ENCODE data around the gene DNAH17.

The DNAH17 gene

DNA sequence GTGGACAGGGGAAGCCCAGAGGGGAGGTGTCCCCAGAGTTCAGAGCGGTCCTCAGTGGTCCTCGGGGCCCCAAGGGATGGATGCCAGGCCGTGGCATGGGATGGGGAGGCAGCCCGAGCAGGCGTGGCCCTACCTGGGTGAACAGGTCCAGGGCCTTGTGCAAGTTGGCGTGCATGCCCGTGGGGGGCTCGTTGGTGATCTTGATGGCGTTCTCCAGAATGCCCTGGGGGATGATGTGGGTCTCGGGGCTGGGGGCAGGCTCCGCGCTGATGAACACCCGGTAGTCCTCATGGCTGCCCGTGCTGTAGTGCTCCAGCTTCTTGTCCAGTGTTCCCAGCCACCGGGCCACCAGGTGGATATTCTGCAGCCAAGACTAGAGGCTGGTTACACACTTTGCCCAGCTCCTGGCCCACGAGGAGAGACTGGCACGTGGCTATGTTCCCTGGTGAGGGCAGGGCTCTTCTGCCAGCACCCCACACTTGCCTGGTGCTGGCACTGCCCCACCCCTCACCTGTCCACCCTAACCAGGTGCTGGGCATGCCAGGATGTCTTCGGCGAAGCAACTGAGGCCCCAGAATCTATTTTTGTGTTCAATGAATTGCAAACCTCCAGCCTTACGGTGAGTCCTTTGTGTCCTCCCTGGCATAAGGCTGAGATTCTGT lies 139.6 kb downstream of the DNAH17 start:
- no peaks in the 10 kb centered on the region for H3K36me3 ChIP-seq (ENCODE audit: control insufficient read depth, insufficient read depth, low read length)
- no peak overlapping the region for H3K4me3 ChIP-seq (ENCODE audit: low read length)
- WGBS (ENCODE audit: insufficient coverage, insufficient read length): no CpG with 5 or more reads among the region's 20 CpGs
- H3K27ac ChIP-seq (ENCODE audit: low read length): no peak overlapping the region
- no peaks in the 10 kb centered on the region for H3K27me3 ChIP-seq (ENCODE audit: control insufficient read depth, insufficient read depth, low read length)
- peaks cover 2% of the 10 kb centered on the region; the same call in 1 of the 2 replicates for H3K4me1 ChIP-seq (ENCODE audit: control insufficient read depth, insufficient read depth, low read length)
- DNase-seq (ENCODE audit: low read depth, low spot score): no peak
- H3K9me3 ChIP-seq (ENCODE audit: control insufficient read depth, insufficient read depth, low read length): no peaks in the 10 kb centered on the region

DNA sequence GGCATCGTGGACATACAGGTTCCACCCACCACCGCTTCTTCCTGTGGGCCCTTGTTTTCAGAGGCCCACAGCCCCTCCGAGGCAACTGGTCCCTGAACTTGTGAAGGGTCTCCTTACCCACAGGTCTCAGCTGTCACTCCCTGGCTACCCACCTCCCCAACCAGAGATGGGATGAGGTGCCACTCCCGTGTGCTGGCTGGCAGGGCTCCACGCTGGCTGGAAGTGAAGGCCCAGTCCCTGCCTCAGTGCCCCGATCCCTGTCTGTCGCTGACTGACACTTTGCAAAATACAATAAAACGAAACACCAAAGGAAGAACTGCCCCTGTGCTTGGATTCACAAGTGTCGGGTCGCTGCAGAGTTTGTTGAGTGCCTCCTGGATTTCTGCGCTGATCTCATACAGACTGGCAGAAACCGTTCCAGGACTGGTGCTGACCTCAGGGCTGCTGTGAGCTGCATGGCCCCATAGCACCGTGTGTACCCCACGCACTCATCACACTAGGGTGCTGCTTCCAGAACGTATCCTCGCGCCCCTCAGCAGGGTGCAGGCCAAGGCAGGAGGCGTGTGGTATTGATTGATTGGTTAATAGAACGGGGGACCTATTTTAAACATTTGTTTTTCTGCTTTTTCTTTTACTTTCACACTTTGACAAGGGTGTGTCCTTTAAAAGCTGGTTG lies 141.7 kb downstream of the DNAH17 start:
- H3K27ac ChIP-seq (ENCODE audit: low read length): no peak overlapping the region
- no peaks in the 10 kb centered on the region for H3K9me3 ChIP-seq (ENCODE audit: control insufficient read depth, insufficient read depth, low read length)
- no CpG with 5 or more reads among the region's 19 CpGs for WGBS (ENCODE audit: insufficient coverage, insufficient read length)
- no peaks in the 10 kb centered on the region for H3K36me3 ChIP-seq (ENCODE audit: control insufficient read depth, insufficient read depth, low read length)
- no peaks in the 10 kb centered on the region for H3K27me3 ChIP-seq (ENCODE audit: control insufficient read depth, insufficient read depth, low read length)
- H3K4me3 ChIP-seq (ENCODE audit: low read length): no peak overlapping the region
- peaks cover 2% of the 10 kb centered on the region; the same call in 1 of the 2 replicates for H3K4me1 ChIP-seq (ENCODE audit: control insufficient read depth, insufficient read depth, low read length)
- DNase-seq (ENCODE audit: low read depth, low spot score): no peak

DNA sequence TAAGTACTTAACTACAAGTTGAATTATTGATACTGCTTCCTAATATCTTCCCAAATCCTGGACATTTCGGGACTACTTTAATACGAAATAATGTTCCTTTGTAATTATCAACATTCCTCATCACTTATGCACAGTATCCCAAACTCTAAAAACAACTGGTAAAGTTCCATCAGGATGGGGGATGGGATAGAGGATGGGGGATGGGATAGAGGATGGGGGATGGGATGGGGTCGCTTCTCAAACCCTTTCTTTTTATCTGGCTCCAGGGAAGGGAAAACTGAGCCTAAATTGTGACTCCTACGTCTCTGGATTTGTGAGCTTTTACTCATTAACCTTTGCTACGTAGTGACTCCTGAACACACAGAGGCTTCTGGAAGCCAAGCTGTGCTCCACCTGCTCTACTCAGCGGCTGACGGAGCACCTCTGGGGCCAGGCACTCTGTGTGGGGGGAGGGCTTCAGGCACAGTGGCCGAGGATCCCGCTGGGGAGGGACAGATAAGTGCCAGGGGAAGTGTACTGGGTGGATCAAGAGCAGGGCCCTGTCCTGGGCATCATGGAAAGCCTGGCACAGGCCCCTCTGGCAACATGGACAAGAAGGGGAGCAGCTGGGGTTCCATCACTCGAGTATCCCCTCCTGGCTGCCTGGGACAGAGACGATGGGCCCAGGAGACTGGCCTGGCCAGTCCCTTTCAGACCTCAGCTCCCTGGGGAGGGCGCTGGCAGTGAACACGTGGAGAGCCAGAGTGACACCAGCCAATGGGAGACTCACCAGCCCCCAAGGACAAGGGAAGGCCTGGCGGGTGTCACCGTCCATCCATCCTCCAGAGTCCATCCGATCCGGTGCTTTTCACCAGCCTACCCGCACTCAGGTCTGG lies 142.5 kb downstream of the DNAH17 start:
- H3K27ac ChIP-seq (ENCODE audit: low read length): no peak overlapping the region
- no peaks in the 10 kb centered on the region for H3K27me3 ChIP-seq (ENCODE audit: control insufficient read depth, insufficient read depth, low read length)
- peaks cover 2% of the 10 kb centered on the region; the same call in 1 of the 2 replicates for H3K4me1 ChIP-seq (ENCODE audit: control insufficient read depth, insufficient read depth, low read length)
- no peaks in the 10 kb centered on the region for H3K9me3 ChIP-seq (ENCODE audit: control insufficient read depth, insufficient read depth, low read length)
- H3K36me3 ChIP-seq (ENCODE audit: control insufficient read depth, insufficient read depth, low read length): no peaks in the 10 kb centered on the region
- no CpG with 5 or more reads among the region's 18 CpGs for WGBS (ENCODE audit: insufficient coverage, insufficient read length)
- no peak overlapping the region for H3K4me3 ChIP-seq (ENCODE audit: low read length)
- DNase-seq (ENCODE audit: low read depth, low spot score): no peak

DNA sequence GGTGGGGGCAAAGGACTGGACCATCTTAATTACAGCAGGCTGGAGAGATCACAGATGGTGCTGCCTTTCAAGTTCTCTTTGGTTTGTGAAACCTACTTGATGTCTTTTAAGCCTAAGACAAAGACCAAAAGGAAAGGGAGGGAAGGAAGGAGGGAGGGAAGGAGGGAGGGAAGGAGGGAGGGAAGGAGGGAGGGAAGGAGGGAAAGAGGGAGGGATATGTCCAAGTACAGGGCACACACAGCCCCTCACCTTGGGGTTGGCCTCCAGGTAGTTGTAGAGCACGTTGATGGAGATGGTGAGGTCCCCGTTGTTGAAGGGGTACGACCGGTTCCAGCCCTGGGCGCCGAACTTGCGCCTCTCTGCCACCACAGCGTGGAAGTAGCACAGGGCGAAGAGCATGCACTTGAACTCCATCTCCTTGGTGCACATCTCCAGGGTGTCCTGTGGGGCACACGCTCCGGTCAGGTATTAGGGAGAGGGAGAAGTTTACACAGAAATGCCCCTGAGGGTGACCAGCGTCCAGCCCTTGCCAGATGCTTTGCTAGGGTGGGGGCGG lies 143.3 kb downstream of the DNAH17 start:
- WGBS (ENCODE audit: insufficient coverage, insufficient read length): no CpG with 5 or more reads among the region's 13 CpGs
- Histone ChIP-seq H3K36me3 (ENCODE audit: control insufficient read depth, insufficient read depth, low read length) (no peaks in the 10 kb centered on the region; the same call in 1 of the 2 replicates), H3K4me1 (ENCODE audit: control insufficient read depth, insufficient read depth, low read length) (peaks cover 2% of the 10 kb centered on the region; the same call in 1 of the 2 replicates), H3K27me3 (ENCODE audit: control insufficient read depth, insufficient read depth, low read length) (no peaks in the 10 kb centered on the region), H3K9me3 (ENCODE audit: control insufficient read depth, insufficient read depth, low read length) (no peaks in the 10 kb centered on the region), H3K4me3 (ENCODE audit: low read length) (no peak overlapping the region), H3K27ac (ENCODE audit: low read length) (no peak overlapping the region)
- no peak for DNase-seq (ENCODE audit: low read depth, low spot score)

DNA sequence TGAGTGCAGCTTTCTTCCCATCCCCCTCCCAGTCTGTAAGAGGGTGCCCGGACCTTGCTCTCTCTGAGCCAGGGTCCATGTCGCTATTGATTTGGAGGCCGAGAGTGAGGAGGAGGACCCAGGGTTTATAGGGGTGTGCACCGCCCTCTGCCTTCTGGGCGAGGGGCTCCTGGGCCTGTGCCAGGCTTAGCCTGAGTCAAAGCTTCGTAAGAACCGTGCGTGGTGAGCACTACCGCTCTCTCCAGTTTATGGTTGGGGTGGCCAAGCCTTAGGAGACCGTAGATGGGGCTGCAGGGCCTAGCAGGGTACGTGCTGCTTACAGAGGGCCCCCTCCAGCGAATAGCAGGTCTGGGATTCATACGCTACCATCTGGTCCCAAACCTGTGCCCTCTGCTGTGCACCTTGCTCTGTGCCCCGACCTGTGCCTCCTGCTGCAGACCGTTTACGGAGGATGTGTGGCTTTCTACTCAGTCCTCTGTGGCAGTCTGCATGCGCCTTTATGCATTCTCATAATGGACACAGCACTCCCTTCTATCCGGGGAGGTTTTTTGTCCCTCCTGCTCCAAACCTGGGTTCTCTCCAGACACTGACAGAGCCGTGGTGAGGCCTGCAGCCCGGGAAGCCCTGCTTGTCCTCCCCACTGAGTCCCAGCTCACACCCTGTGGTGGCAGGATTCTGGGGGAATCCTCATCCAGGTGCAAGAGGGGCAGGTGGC lies 144.0 kb downstream of the DNAH17 start:
- H3K4me3 ChIP-seq (ENCODE audit: low read length): no peak overlapping the region
- WGBS (ENCODE audit: insufficient coverage, insufficient read length): no CpG with 5 or more reads among the region's 20 CpGs
- no peak overlapping the region for H3K27ac ChIP-seq (ENCODE audit: low read length)
- no peak for DNase-seq (ENCODE audit: low read depth, low spot score)
- no peaks in the 10 kb centered on the region for H3K9me3 ChIP-seq (ENCODE audit: control insufficient read depth, insufficient read depth, low read length)
- H3K36me3 ChIP-seq (ENCODE audit: control insufficient read depth, insufficient read depth, low read length): no peaks in the 10 kb centered on the region; the same call in 1 of the 2 replicates
- no peaks in the 10 kb centered on the region for H3K27me3 ChIP-seq (ENCODE audit: control insufficient read depth, insufficient read depth, low read length)
- peaks cover 2% of the 10 kb centered on the region; the same call in 1 of the 2 replicates for H3K4me1 ChIP-seq (ENCODE audit: control insufficient read depth, insufficient read depth, low read length)

DNA sequence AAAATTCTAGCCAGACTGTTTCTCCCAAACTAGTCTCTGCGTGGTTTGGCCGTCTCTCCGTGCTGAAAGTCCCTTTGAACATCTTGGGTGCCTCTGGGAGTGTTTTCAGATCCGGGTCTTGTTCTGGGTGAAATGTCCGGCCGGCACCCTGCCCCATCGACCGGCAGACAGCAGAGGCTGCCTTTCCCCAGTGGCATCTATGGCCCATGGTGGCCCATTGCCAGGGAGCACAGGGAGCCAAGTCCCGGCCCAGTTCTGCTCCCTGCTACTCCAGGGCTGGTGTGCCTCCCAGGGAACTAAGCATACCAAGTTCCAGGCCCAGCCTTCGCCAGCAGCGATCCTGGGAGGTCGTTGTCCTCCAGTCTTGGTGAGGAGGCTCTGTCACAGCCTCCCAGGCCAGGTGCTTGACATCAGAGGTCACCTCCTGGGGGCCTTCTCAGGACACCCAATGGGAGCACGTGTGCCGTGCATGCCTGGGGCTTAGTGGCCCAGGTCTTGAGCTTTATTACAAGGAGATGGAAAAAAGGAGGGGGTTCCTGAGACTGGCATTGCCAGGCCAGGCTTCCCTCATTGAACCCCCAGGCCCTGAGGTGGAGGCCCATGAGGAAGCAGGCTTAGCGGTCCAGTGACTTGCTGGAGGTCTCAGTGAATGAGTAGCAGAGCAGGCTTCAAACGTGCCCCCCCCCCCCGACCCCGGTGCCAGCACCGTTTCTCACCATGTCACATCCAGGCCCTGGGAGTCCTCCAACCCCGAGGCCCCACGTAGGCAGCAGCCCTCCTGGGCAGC lies 144.8 kb downstream of the DNAH17 start:
- Histone ChIP-seq H3K36me3 (ENCODE audit: control insufficient read depth, insufficient read depth, low read length) (no peaks in the 10 kb centered on the region; the same call in 1 of the 2 replicates), H3K4me1 (ENCODE audit: control insufficient read depth, insufficient read depth, low read length) (peaks cover 2% of the 10 kb centered on the region; the same call in 1 of the 2 replicates), H3K27me3 (ENCODE audit: control insufficient read depth, insufficient read depth, low read length) (no peaks in the 10 kb centered on the region), H3K9me3 (ENCODE audit: control insufficient read depth, insufficient read depth, low read length) (no peaks in the 10 kb centered on the region), H3K4me3 (ENCODE audit: low read length) (no peak overlapping the region), H3K27ac (ENCODE audit: low read length) (no peak overlapping the region)
- DNase-seq (ENCODE audit: low read depth, low spot score): no peak
- no CpG with 5 or more reads among the region's 21 CpGs for WGBS (ENCODE audit: insufficient coverage, insufficient read length)

DNA sequence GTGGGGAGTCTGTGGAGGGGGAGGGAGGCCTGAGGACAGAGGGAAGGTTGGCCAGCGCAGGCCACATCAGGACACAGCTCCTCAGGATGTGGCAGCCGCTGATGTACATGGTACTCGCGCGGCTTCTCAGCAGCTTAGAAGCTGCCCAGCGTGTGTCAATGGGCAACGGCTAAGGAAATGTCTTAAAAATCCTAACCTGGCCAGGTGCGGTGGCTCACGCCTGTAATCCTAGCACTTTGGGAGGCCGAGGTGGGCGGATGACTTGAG lies 145.6 kb downstream of the DNAH17 start:
- H3K36me3 ChIP-seq (ENCODE audit: control insufficient read depth, insufficient read depth, low read length): peaks cover 3% of the 10 kb centered on the region; the same call in 1 of the 2 replicates
- H3K27ac ChIP-seq (ENCODE audit: low read length): no peak overlapping the region
- no peak overlapping the region for H3K4me3 ChIP-seq (ENCODE audit: low read length)
- no peaks in the 10 kb centered on the region for H3K9me3 ChIP-seq (ENCODE audit: control insufficient read depth, insufficient read depth, low read length)
- H3K4me1 ChIP-seq (ENCODE audit: control insufficient read depth, insufficient read depth, low read length): peaks cover 2% of the 10 kb centered on the region; the same call in 1 of the 2 replicates
- H3K27me3 ChIP-seq (ENCODE audit: control insufficient read depth, insufficient read depth, low read length): no peaks in the 10 kb centered on the region
- DNase-seq (ENCODE audit: low read depth, low spot score): no peak
- no CpG with 5 or more reads among the region's 11 CpGs for WGBS (ENCODE audit: insufficient coverage, insufficient read length)

DNA sequence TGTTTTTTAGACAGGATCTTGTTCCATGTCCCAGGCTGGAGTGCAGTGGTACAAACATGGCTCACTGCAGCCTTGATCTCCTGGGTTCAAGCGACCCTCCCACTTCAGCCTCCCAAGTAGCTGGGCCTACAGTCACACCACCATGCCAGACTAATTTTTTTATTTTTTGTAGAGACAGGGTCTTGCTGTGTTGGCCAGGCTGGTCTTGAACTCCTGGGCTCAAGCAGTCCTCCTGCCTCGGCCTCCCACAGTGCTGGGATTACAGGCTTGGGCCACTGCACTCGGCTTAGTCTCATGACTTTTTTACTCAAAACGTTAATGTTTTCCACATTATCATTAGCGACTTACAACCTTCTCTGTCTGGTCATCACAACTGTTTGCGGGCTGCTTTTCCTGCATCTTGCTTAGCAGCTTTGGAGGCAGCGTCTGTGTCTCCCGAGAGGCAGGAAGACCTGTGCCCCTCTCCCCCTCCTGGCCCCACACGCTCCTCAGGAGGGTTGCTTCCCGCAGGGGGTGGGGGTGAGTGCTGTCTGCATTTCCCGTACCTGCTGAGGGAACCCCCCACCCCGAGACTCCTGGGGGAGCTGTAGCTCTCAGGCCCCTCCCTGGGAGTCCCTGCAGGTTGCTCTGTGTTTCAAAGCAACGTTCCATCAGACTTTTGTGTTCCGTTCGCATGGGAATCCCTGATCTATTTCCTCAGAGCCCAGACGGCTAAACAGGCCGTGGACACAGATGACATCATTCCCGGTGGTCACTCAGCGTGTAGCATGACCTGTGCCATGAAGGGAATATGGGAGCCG lies 146.1 kb downstream of the DNAH17 start:
- no CpG with 5 or more reads among the region's 20 CpGs for WGBS (ENCODE audit: insufficient coverage, insufficient read length)
- H3K36me3 ChIP-seq (ENCODE audit: control insufficient read depth, insufficient read depth, low read length): peaks cover 3% of the 10 kb centered on the region; the same call in 1 of the 2 replicates
- no peak overlapping the region for H3K27ac ChIP-seq (ENCODE audit: low read length)
- DNase-seq (ENCODE audit: low read depth, low spot score): no peak
- no peak overlapping the region for H3K4me3 ChIP-seq (ENCODE audit: low read length)
- no peaks in the 10 kb centered on the region for H3K9me3 ChIP-seq (ENCODE audit: control insufficient read depth, insufficient read depth, low read length)
- peaks cover 2% of the 10 kb centered on the region; the same call in 1 of the 2 replicates for H3K4me1 ChIP-seq (ENCODE audit: control insufficient read depth, insufficient read depth, low read length)
- no peaks in the 10 kb centered on the region for H3K27me3 ChIP-seq (ENCODE audit: control insufficient read depth, insufficient read depth, low read length)

DNA sequence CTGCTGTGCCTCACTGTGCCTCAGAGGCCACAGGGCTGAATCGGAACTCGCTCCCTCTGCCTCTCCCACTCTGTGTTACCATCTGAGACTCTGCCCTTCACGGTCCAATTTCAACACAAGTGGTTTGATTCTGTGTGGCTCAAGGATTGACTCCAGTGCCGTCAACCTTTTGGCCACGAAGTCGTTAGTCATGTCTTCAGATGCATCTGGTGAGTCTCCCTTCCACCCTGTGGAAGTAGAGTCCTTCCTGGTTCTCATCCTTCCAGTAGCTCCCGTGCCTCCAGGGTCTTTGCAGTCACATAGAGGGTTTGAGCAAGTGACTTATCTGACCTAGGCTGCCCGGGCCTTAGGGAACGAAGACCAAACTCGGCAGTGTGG lies 147.6 kb downstream of the DNAH17 start:
- H3K9me3 ChIP-seq (ENCODE audit: control insufficient read depth, insufficient read depth, low read length): no peaks in the 10 kb centered on the region
- peaks cover 8% of the 10 kb centered on the region for H3K36me3 ChIP-seq (ENCODE audit: control insufficient read depth, insufficient read depth, low read length)
- H3K27me3 ChIP-seq (ENCODE audit: control insufficient read depth, insufficient read depth, low read length): no peaks in the 10 kb centered on the region
- WGBS (ENCODE audit: insufficient coverage, insufficient read length): no CpG with 5 or more reads among the region's 10 CpGs
- no peak overlapping the region for H3K27ac ChIP-seq (ENCODE audit: low read length)
- no peaks in the 10 kb centered on the region; the same call in 1 of the 2 replicates for H3K4me1 ChIP-seq (ENCODE audit: control insufficient read depth, insufficient read depth, low read length)
- DNase-seq (ENCODE audit: low read depth, low spot score): no peak
- no peak overlapping the region for H3K4me3 ChIP-seq (ENCODE audit: low read length)

Measured in iPS DF 6.9 (cell line).